GM18517 (cell line): Measurements from ENCODE around the gene RTN3.
"Not testable (repeated sequence)": the region's sequence is repeated elsewhere in the genome, so short reads cannot be mapped to it uniquely, and the experiment has no call there.

Experiments used
- ATAC-seq: cut with Tn5 transposase; IDR thresholded peaks from one replicate; pipeline ENCODE4 v1.9.1; 2021; ENCODE audit warnings: mild to moderate bottlenecking, moderate library complexity; ENCODE audit not compliant: unreplicated experiment

Gene RTN3

GRCh38 chr11:63681321-63682065 is at the start of gene RTN3:
Gene RTN3 (plus strand): TSS chr11:63681500. CDS start chr11:63681637, 137 bp downstream.
- ATAC-seq: peak; percentile 86

GRCh38 chr11:63635762-63636465 is 45.4 kb upstream of the RTN3 start:
- no peak for ATAC-seq

GRCh38 chr11:63638436-63638835 is 42.9 kb upstream of the RTN3 start:
- not testable (repeated sequence) for ATAC-seq

GRCh38 chr11:63639199-63639832 is 42.0 kb upstream of the RTN3 start:
- ATAC-seq: no peak

- no peak for ATAC-seq
Observed at GRCh38 chr11:63641727-63642126, 39.6 kb upstream of the RTN3 start.

- ATAC-seq: no peak
Observed at GRCh38 chr11:63643205-63643604, 38.1 kb upstream of the RTN3 start.

GRCh38 chr11:63652671-63653070 is 28.6 kb upstream of the RTN3 start:
- ATAC-seq: no peak

GRCh38 chr11:63660972-63661371 is 20.3 kb upstream of the RTN3 start:
- ATAC-seq: no peak

GRCh38 chr11:63663809-63664208 is 17.5 kb upstream of the RTN3 start:
- ATAC-seq: no peak

- ATAC-seq: no peak
Observed at GRCh38 chr11:63666874-63667273, 14.4 kb upstream of the RTN3 start.

- ATAC-seq: no peak
Observed at GRCh38 chr11:63667995-63668795, 13.1 kb upstream of the RTN3 start.

GRCh38 chr11:63670096-63670432 is 11.2 kb upstream of the RTN3 start:
- ATAC-seq: no peak

GRCh38 chr11:63670433-63671321 is 10.6 kb upstream of the RTN3 start:
- ATAC-seq: peak; percentile 17

- ATAC-seq: peak; percentile 85
Observed at GRCh38 chr11:63671322-63672155, 9.8 kb upstream of the RTN3 start, which contains the start of gene ATL3. Gene ATL3 (minus strand): TSS chr11:63671376. CDS start chr11:63671335, 41 bp downstream.

- no peak for ATAC-seq
Observed at GRCh38 chr11:63672156-63672463, 9.2 kb upstream of the RTN3 start.

GRCh38 chr11:63672936-63673539 is 8.3 kb upstream of the RTN3 start:
- ATAC-seq: no peak

- no peak for ATAC-seq
Observed at GRCh38 chr11:63673579-63673978, 7.7 kb upstream of the RTN3 start.

GRCh38 chr11:63680834-63681320 is 423 bp upstream of the RTN3 start:
- no peak for ATAC-seq
